BE2C (cell line): ENCODE data around the gene KIF17.
"Not testable (repeated sequence)": the region's sequence is repeated elsewhere in the genome, so short reads cannot be mapped to it uniquely, and the experiment has no call there.

Source experiments
- DNase-seq: peaks from one replicate; pipeline ENCODE4 v3.0.0-alpha.2; 2020
- H3K27me3 ChIP-seq: fragments of 250-450 bp; sonication (Bioruptor Pico); 2 replicates; pipeline ENCODE4 v1.5.1; 2020; ENCODE audit warnings: mild to moderate bottlenecking
- H3K36me3 ChIP-seq: fragments of 250-450 bp; sonication (Bioruptor Pico); 2 replicates; pipeline ENCODE4 v1.5.1; 2020; ENCODE audit warnings: mild to moderate bottlenecking
- H3K4me1 ChIP-seq: fragments of 250-450 bp; sonication (Bioruptor Pico); 2 replicates; pipeline ENCODE4 v1.5.1; 2020
- H3K4me3 ChIP-seq: 2 replicates; pipeline ENCODE4 v1.5.1; 2011; ENCODE audit warnings: low read depth, low read length
- H3K9me3 ChIP-seq: fragments of 250-450 bp; sonication (Bioruptor Pico); 2 replicates; pipeline ENCODE4 v1.5.1; 2020
- TF ChIP-seq, protein P1 (sequence below): IDR thresholded peaks from 2 replicates; pipeline ENCODE4 v1.5.1; 2012; ENCODE audit warnings: mild to moderate bottlenecking, low read depth, low read length

KIF17 gene

DNA sequence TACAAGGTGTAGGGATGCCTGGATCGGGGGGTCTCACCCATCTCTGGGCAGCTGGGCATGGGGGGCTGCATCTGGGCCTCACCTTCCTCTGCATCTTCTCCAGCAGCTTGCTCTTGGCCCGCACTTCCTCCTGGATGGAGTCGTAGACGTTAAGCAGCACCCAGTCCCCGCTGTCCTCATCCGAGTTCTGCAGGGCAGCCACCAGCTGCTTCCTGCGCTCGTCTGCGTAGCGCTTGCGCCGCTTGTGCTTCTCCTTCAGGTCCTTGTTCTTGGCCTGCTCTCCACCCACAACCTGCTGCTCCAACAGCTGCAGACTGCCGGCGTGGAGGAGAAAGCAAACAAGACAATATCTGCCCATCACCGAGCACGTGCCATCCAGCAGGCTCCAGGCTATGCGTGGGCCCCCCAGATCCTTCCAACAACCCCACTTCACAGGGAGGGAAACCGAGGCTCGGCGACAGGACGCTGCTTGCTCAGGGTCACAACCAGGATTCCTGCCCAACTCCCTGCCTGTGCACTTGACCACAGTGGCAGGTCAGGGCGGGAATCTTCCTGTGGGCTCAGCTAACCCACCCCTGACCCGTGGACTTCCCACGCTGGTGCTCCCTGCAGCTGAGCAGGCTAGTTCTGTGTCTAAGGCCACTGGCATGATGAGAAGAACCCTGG is 35.1 kb downstream of the KIF17 start:
- no peak for DNase-seq
- no peaks in the 10 kb centered on the region for H3K36me3 ChIP-seq
- no peaks in the 10 kb centered on the region for H3K4me1 ChIP-seq
- TF ChIP-seq, protein P1, sequence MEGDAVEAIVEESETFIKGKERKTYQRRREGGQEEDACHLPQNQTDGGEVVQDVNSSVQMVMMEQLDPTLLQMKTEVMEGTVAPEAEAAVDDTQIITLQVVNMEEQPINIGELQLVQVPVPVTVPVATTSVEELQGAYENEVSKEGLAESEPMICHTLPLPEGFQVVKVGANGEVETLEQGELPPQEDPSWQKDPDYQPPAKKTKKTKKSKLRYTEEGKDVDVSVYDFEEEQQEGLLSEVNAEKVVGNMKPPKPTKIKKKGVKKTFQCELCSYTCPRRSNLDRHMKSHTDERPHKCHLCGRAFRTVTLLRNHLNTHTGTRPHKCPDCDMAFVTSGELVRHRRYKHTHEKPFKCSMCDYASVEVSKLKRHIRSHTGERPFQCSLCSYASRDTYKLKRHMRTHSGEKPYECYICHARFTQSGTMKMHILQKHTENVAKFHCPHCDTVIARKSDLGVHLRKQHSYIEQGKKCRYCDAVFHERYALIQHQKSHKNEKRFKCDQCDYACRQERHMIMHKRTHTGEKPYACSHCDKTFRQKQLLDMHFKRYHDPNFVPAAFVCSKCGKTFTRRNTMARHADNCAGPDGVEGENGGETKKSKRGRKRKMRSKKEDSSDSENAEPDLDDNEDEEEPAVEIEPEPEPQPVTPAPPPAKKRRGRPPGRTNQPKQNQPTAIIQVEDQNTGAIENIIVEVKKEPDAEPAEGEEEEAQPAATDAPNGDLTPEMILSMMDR, result no peak
- no peaks in the 10 kb centered on the region for H3K27me3 ChIP-seq
- no peak overlapping the region for H3K4me3 ChIP-seq
- no peaks in the 10 kb centered on the region for H3K9me3 ChIP-seq

DNA sequence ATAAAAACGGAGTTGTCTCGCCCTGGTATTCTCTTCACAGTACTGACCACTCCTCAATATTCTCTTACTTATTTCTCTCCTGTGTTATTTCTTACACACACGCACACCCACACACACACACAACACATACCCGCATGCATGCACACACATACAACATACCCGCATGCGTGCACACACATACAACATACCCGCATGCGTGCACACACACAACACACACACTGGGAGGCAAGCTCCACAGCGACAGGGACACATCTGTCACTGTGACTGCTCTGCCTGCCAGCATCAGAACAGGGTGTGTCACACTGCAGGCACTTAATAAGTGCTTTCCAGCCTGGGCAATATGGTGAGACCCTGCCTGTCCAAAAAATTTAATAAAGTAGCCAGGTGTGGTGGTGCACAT is 35.8 kb downstream of the KIF17 start:
- DNase-seq, result no peak
- Histone ChIP-seq H3K4me3 (no peak overlapping the region), H3K36me3 (no peaks in the 10 kb centered on the region), H3K9me3 (no peaks in the 10 kb centered on the region), H3K27me3 (no peaks in the 10 kb centered on the region), H3K4me1 (no peaks in the 10 kb centered on the region)
- TF ChIP-seq, protein P1, result no peak

DNA sequence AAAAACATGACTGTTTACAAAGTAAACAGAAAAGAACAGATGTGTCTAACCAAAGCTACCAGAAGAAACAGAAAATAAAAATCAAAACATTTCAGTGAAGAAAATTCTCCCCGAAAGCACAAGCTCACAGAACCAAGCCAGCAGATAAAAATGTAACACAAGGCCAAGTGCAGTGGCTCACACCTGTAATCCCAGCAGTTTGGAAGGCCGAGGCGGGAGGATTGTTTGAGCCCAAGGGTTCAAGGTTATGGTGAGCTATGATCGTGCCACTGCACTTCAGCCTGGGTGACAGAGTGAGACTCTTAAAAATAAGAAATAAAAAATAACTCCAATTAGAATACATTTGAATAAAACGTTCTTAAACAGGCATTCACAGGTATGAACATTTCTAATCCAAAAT is 37.5 kb downstream of the KIF17 start:
- no peaks in the 10 kb centered on the region for H3K4me1 ChIP-seq
- H3K27me3 ChIP-seq, result no peaks in the 10 kb centered on the region
- TF ChIP-seq, protein P1, result no peak
- H3K36me3 ChIP-seq, result no peaks in the 10 kb centered on the region
- no peak for DNase-seq
- H3K4me3 ChIP-seq, result no peak overlapping the region
- no peaks in the 10 kb centered on the region for H3K9me3 ChIP-seq

DNA sequence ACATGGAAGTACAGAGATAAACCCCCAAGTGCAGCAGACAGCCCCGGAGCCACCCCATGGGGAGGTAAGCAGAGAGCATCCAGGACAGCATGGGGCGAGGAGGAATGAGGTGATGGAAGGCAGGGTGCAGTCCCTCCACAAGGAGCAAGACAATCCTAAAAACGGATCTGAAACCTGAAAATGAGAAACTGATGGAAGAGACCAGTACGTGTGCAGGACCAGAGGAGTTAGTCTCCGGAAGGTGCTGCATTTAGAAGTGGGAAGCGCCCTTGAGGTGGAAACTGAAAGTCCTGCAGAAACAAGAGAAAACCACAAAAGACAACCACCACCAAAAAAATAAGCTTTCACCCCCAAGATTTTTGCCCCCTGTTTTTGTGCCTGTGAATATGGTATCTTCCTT is 39.2 kb downstream of the KIF17 start:
- no peaks in the 10 kb centered on the region for H3K4me1 ChIP-seq
- no peak overlapping the region for H3K4me3 ChIP-seq
- DNase-seq, result no peak
- no peaks in the 10 kb centered on the region for H3K9me3 ChIP-seq
- TF ChIP-seq, protein P1, result no peak
- H3K36me3 ChIP-seq, result no peaks in the 10 kb centered on the region
- no peaks in the 10 kb centered on the region for H3K27me3 ChIP-seq

DNA sequence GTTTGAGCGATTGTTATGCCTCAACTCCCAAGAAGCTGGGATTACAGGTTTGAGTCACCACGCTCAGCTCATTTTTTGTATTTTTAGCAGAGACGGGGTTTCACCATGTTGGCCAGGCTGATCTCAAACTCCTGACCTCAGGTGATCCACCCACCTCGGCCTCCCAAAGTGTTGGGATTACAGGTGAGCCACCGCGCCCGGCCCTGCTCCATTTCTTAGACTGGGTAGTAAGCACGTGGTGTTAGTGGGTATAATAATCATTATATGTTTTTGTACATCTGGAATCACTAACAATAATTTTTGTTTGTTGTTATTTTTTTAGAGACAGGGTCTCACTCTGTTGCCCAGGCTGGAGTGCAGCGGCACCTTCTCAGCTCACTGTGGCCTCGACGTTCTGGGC is 44.2 kb downstream of the KIF17 start:
- DNase-seq, H3K27me3 ChIP-seq, H3K4me3 ChIP-seq, H3K4me1 ChIP-seq, H3K9me3 ChIP-seq, H3K36me3 ChIP-seq: not testable (repeated sequence)

DNA sequence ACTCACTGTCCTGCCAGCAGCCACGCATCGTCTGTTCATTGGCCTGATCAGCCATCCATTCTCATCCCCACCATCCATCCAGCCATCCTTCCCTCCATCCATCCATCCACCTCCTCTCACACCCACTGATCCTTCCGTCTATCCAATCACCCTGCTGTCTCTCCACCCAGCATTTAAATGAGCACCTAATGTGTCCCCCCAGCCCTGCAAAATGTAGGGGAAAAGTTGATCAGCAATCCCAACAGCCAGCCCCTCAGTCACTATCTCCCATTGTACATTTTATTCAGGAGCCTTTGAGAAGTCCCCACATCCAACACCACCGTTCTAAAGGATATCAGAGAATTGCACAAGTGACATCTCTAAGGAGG is 45.6 kb downstream of the KIF17 start:
- H3K36me3 ChIP-seq, result no peaks in the 10 kb centered on the region
- H3K27me3 ChIP-seq, result no peaks in the 10 kb centered on the region
- TF ChIP-seq, protein P1, result no peak
- H3K4me1 ChIP-seq, result no peaks in the 10 kb centered on the region
- DNase-seq, result no peak
- H3K4me3 ChIP-seq, result no peak overlapping the region
- H3K9me3 ChIP-seq, result no peaks in the 10 kb centered on the region

DNA sequence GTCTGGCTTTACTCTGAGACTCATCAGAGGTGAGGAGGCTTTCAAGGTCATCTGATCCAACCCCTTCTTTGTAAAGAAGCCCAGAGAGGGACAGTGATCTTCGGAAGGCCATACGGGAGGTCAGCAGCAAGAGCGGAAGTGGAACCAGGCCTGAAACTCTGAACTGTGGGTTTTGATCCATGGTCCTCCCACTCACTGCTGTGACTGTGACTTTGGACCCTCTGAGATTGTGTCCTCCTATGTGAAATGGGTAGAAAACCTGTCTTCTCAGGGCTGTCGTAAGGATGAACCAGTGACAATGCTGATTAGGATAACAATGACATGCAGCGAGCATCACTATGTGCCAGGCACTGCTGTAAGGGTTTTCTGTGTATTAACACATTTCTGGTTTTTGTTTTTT is 46.9 kb downstream of the KIF17 start:
- H3K36me3 ChIP-seq, result no peaks in the 10 kb centered on the region
- no peak overlapping the region for H3K4me3 ChIP-seq
- no peaks in the 10 kb centered on the region; the same call in 1 of the 2 replicates for H3K4me1 ChIP-seq
- no peaks in the 10 kb centered on the region for H3K27me3 ChIP-seq
- DNase-seq, result no peak
- TF ChIP-seq, protein P1, result no peak
- H3K9me3 ChIP-seq, result no peaks in the 10 kb centered on the region
